HG03521 (cell line): Measurements from ENCODE around the gene ZFP3.
"Not testable (repeated sequence)": the region's sequence is repeated elsewhere in the genome, so short reads cannot be mapped to it uniquely, and the experiment has no call there.

Experiments
- ATAC-seq: cut with Tn5 transposase; IDR thresholded peaks from one replicate; pipeline ENCODE4 v1.9.1; 2021; ENCODE audit warnings: mild to moderate bottlenecking, moderate library complexity; ENCODE audit not compliant: unreplicated experiment

The ZFP3 gene

DNA sequence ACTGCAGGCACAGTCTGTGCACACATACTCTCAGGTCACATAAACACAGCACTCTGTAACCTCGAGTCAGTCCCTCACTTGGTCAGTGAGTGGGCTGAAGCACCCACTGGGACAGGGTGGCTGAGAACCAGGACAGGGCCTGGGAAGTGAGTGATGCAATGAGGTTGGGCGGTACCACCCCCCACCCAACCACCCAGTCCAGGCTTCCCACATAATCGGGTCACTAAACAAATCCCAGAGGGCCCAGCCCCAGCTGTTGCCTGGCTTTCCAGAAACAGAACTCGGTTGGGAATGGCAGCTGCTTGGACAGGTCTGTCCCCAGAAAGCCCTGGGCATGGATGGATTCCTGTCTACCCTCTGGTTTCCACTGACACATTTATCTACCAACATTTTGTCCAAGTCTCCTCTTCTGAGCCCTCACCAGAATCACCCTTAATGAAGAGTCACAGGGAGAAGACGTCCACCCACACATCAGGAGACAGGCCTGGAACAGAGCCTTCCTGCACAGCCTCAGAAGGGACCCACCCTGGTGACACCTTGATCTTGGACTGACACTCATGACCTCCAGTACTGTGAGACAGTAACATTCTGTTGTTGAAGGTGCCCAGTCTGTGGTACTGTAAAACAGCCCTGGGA lies 46.0 kb downstream of the ZFP3 start:
- not testable (repeated sequence) for ATAC-seq

DNA sequence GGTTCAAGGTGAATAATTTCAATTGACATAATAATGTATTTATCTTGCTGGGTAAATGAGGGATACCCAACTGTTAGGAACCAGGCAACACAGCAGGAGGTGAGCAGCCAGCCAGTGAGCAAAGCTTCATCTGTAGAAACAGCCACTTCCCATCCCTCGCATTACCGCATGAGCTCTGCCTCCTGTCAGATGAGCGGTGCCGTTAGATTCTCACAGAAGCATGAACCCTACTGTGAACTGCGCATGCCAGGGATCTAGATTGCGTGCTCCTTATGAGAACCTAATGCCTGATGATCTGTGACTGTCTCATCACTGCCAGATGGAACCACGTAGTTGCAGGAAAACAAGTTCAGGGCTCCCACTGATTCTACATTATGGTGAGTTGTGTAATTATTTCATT lies 46.6 kb downstream of the ZFP3 start:
- not testable (repeated sequence) for ATAC-seq

DNA sequence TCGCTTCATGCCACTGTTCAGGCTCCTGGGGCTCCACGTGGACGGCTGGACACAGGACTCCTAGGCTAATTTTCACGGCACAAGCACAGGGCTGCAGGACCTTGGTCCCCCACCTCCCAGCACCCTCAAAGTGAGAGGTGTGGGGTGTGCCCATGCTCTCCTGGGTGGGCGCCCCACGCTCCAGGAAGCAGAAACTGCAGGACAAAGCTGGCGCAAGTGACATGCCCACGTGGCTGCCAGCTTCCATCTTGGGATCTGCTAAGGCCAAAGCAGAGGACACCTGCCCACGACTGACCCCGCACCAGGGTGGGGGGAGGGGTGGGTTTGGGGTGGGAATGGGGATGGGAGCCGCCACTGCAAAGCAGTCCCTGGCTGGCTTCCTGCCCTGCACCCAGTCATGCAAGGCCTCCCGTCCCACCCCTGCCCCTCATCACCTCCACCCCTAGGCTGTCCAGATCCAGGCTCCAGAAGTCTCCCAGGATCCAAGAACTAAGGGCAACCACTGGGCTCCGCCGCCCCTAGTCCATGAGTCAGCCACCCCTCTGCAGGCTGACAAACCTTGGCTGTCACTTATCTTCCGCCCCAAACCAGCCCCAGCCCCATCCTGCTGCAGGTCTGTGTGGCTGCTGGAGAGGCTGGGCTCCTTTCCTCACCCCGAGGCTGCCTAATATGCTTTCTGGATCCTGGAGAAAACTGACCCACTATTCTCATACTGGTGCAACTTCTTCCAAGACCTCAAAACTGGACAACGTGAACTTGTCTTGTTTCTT lies 48.6 kb downstream of the ZFP3 start:
- ATAC-seq = no peak

DNA sequence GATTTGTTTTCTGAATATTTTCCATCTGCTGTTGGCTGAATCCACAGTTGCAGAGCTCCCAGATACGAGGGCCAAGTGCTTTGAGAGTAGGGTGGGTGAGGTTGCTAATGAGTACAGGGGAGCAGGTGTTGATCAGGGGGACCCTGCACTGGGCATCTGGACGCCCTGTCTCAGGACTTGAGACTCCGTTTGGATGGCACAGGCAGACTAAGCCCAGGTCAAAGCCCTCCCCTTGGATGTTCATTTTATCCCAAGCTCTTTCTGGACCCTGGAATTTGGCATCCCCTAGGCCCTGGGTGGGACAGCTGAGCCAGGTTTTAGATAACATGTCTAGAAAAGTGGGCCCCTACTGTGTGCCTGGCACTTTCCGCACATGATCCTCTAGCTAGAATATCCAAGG lies 49.6 kb downstream of the ZFP3 start:
- no peak for ATAC-seq

DNA sequence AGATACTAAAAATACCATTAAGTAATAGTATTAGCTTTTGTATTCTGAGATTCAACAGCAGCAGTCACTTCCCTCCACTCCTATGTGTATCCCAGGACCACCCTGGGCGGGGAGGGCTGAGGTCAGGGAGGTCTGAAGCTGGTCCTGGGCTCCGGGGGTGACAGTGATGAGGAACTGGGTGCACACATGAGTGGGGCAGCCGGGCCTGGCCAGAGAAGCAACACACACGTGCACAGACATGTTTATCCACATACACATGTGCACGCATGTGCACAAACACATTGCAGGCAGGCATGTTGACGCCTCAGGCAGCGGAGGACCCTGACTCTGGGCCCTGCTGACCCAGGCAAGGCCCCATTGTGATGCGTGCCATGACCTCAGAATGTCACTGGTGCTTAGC lies 50.1 kb downstream of the ZFP3 start:
- not testable (repeated sequence) for ATAC-seq

DNA sequence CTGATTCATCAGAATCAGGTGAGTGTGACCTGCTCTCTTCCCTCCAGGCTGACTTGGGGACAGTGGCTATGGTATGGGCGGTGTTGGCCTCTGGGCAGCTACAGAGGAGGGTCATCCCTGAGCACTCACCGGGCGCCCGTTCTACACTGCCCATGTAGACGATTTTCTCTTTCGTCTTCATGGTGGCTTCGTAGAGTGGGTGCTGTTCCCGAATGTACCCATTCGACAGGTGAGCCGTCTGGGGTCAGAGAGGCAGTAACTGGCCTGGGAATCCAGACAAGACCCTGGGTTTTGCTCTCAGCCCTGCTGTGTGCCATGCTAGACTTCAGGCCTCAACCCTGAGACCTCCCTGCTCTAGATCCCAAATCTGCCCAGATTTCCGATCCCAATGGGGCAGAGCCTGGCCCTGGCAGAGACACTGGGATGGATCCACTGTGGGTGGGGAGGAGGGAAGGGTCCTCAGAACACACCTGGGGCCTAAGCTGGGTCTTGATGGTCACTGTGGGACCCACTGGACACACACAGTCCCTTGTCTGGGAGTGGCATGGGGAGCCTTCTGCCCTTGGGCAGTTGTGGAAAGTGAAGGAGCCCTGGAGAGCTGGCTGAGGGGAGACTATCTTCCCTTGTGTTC lies 50.8 kb downstream of the ZFP3 start:
- no peak for ATAC-seq

DNA sequence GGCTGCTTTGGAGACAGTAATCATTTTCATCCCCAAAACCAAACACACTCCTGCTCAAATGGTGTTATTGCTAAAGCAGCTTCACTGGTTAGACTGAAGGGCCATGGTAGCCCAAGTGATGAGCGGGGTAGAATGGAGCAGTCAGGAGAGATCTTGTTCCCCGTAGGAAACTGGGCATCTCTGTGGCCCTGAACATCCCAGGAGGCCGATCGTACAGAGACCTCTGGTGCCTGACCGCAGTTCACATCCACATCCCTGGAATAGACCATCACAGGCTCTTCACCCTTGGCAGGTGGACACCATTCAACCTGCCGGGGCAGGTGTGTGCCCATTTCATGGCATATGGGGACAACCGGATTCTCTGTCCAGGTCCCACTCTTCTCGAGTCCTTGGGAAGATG lies 51.5 kb downstream of the ZFP3 start:
- not testable (repeated sequence) for ATAC-seq

DNA sequence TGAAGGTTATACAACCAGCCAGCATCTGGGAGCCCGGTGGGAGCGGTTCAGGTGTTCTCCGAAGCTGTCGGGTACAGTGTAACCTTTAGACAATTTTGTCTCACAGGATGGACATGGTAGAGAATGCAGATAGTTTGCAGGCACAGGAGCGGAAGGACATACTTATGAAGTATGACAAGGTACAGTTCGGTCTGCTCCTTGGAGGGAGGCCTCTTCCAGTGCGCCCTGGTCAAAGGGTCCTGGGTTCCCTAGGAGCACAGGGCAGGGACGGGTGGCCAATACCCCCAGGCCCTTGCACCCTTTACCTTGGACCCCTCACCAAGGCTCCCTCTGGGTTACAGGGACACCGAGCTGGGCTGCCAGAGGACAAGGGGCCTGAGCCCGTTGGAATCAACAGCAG lies 52.0 kb downstream of the ZFP3 start:
- ATAC-seq = not testable (repeated sequence)

DNA sequence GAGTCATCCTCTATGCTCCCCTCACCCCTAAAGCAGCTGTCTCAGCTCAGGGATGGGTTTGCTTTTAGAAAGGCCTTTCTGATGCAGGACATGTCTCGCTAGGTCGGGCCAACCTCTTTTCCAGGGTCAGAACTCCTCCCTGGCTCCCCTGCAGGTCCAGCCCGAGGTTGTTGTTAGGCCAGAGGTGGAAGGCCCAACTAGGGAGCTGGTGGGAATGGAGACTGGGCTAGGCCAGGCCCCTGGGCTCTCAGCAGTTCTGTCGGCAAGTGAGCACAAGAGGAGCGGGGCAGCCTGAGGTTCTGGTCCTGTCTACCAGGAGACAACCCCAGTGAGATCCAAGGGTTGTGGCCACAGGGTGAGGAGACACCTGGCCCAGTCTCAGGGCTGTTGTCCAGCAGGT lies 52.4 kb downstream of the ZFP3 start:
- not testable (repeated sequence) for ATAC-seq

DNA sequence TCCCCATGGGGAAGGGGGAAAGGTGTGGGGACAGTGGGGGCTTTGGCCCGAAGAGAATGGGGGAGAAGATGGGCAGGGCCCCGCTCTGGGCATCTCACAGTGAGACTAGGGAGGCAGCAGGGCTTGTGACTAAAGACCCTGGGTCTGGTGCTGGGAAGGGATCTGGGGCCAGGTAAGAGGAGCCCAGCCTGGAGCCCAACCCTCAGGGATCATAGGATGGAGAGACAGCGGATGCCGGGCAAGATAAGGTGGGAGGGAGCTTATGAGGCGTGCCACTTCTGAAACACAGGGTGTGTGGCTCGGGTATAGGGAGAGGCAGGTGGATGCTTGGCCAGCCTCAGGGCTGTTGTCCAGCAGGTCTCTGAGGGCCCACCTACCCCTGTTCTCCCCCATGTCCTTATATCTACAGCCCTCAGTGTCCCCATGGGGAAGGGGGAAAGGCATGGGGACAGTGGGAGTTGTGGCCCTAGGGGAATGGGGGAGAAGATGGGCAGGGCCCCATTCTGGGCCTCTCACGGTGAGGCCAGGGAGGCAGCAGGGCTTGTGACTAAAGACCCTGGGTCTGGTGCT lies 53.0 kb downstream of the ZFP3 start:
- ATAC-seq = no peak

DNA sequence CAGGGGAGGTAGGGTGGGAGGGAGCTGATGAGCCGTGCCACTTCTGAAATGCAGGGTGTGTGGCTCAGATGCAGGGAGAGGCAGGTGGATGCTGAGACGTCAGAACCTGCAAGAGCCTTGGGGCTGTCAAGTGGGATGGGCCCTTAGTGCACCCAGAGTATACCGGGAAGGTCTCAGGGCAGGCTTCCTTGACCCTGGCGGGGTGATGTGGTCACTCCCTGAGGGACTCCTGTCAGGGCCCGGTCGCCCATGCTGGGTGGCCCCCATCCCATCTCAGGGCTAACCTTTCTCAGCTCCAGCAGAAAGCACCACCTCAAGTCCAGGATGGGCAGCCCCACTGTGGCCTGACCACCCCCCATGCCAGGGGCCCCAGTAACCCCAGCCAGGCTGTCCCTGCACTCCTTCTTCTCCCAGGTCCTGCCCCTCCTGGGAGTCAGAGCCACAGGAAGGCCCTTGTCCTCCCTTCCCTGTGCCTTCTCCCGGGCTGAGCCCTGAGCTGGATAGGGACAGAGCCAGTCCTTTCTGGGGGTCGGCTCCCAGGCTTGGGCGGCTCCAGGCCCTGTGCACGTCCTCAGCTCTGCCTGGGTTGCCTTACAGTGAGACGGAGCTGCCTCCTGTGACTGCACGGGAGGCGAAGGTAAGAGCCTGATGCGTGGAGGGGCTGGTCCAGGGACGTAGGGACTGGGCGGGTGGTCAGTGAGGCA lies 53.7 kb downstream of the ZFP3 start:
- ATAC-seq = not testable (repeated sequence)

DNA sequence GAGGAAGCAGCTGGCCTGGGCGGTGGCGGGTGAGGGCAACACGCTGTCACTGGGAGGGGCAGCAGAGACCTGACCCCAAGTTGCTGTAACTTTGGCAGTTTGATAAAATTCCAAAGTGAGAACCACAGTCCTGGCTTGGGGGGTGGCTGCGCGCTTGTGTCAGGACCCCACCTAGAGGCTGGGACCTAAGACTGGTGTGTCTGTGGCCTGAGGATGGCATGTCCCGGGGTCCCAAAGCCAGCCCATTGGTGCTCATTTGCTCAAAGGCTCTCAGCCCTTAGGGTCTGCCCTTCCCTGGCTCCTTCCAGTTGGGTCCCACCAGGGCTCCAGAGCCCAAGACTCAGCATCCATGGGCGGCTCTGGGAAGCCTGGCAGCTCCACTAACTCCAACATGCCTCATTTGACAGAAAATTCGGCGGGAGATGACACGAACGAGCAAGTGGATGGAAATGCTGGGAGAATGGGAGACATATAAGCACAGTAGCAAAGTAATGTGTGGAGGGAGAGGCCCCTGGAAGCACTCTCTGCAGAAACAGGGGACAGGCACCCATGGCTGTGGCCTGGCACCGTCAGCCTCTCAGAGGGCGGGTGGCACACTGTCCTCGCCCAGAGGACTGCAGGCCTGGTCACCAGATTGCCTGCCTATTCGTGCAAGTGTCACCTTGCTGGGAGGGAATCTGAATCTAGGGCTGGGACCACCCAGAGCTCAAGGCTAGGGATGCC lies 54.4 kb downstream of the ZFP3 start:
- ATAC-seq = not testable (repeated sequence)

DNA sequence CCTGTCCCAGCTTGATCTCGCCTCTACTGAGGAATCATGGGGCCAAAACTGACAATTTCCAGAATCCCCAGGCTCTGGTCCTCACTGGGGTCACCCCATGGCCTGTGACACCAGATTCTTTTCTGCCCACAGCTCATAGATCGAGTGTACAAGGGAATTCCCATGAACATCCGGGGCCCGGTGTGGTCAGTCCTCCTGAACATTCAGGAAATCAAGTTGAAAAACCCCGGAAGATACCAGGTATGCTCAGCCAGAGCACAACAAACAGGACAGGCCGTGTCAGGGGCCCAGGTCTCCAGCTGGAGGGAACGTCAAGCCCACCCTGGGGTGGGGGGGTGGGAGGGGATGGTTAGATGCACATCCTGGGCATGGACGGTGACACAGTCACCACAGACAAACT lies 55.0 kb downstream of the ZFP3 start:
- no peak for ATAC-seq

DNA sequence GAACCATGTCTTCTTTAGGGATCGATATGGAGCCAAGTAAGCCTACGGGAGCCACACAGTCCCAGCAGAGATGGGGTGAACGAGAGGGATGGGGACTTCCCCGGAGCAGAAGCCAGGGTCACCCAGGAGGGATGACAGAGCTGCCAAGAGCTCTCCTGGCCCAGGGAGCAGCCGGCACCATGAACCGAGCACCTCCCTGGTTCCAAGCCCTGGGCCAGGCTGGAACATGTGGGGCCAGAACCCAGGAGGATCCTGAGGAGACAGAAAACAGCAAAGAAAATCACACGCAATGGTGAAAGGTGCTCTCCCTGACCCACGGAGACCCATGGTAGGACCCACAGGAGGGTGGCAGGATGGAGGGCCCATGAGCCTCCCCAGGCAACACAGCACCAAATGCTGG lies 55.7 kb downstream of the ZFP3 start:
- ATAC-seq = not testable (repeated sequence)

DNA sequence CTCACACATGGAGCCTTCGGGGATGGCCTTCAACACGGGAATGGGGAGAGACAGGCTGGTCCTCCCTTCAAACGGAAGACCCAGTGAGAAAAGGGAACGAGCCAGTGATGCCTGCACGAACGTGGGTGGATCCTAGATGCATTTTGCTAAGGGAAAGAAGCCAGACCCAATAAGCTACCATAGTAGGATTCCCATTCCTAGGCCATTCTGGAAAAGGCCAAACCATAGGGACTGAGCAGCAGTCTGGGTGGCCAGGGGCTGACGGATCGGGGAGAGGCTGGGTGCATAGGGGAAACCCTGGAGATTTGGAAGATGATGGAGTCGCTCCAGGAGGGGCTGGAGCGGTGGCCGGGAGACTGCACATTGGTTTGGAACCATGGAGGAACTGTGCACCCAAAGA lies 56.3 kb downstream of the ZFP3 start:
- ATAC-seq = not testable (repeated sequence)

DNA sequence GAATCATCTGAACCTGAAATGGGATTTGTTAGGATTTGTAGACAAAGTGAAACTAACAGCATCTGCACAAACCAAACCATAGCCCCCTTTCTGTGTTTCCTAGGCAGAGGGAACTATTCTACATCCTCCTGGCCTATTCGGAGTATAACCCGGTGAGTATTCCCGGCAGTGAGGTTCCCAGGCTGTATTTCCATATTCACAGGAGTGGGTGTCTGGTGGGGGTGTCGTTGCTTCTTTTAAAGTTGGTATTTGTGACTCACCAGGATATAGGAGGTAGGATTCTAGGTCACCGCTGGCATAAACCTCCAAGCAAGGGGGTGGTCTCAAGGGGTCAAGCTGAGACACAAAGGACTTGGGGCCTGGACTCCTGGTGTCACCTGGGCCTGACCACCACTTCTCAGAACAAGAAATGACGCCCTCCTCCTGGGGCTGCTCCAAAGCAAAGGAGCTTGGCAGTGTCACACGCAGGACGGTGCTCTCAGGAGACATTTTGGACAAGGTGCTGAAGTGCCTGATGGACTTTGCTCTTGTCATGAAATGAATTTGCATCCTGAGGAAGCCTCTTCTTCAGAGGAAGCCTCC lies 57.0 kb downstream of the ZFP3 start:
- ATAC-seq = not testable (repeated sequence)

DNA sequence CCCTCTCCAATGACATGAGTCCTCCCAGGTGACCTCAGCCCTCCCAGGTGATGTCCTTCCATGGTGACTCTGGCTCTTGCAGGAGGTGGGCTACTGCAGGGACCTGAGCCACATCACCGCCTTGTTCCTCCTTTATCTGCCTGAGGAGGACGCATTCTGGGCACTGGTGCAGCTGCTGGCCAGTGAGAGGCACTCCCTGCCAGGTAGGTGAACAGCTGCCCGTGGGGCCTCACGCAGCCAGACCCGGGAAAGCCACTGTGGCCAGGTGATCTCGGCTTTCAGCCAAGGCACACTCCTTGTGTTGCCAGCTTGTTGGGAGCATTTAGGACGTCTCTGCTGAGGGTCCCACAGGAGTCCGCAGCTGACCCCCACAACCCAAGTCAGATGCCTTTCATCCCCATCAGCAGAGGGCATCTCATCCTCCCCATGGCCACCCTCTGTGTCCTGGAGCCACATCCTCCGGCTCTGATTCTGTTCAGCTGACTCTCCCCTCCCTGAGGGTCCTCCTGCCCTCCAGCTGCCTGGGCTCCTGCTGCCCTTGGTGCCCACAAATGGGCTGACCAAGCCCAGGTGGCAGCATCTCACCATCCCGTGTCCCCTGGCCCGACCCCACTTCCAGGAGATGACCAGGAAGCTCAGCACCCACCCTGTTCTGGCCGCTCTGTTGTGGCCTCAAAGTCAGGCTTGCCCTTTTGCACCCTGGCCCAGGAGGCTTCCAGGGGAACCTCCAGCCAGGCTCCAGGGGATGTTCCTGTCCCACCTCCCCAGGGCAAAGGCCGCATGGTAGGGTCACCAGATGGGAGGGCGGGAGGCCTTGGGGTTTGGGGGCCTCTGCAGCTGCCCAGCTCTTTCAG lies 57.7 kb downstream of the ZFP3 start:
- ATAC-seq = no peak

DNA sequence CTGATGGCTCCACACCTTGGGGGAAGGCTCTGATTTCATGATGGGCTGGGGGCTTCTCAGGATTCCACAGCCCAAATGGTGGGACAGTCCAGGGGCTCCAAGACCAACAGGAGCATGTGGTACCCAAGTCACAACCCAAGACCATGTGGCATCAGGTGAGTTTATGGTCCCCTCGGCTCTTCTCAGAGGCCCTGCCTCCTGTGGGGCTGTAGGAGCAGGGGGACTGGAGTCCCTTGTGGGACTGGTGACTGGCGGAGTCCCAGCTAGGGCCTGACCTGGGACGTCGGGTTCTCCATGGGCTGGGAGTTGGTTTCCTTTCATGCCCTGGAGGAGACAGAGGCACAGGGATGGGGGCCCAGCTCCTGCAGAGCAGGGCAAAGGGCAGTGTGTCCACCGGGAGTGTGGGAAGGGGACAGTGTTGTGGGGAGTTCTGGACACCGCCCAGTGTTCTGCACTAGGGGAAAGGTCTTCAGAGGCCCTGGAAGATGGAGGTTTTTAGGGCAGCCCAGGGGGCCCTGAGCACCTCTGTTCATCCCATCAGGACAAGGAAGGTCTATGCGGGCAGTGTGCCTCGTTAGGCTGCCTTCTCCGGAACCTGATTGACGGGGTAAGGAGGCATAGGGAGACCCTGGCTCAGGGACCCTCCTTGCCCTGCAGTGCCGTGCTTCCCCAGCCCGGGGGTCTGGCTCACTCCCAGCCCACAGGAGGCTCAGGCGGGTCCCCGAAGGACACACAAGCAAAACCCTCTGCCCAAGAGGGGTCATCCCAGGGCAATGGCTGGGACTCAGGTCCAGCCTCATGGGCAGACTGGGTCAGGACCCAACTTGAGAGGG lies 58.5 kb downstream of the ZFP3 start:
- ATAC-seq = not testable (repeated sequence)
